Loucy (cell line): ENCODE results near the gene ZNF500.

Source experiments
- CTCF ChIP-seq: fragments of 200-600 bp; sonication (generic); conservative IDR thresholded peaks from 2 replicates; pipeline ENCODE4 v1.5.1; 2014; ENCODE audit warnings: mild to moderate bottlenecking, antibody characterized with exemption, low read length
- EZH2phosphoT487 ChIP-seq: fragments of 200-600 bp; IDR thresholded peaks from 2 replicates; pipeline ENCODE4 v1.6.1; 2018; ENCODE audit warnings: antibody characterized with exemption, mild to moderate bottlenecking, moderate library complexity, borderline replicate concordance

- TF ChIP-seq CTCF (no peak), EZH2phosphoT487 (no peak)
Measured at GRCh38 chr16:4749700-4750257, 17.2 kb downstream of the ZNF500 start.
